OCI-M2 (cell line): ENCODE measurements around the gene ZC3H4.
"Not testable (repeated sequence)": the region's sequence is repeated elsewhere in the genome, so short reads cannot be mapped to it uniquely, and the experiment has no call there.

Experiments
- DNase-seq: peaks from one replicate; lab custom pipeline; 2025; ENCODE audit not compliant: unreplicated experiment; lab: John Stamatoyannopoulos, UW

Gene ZC3H4

DNA sequence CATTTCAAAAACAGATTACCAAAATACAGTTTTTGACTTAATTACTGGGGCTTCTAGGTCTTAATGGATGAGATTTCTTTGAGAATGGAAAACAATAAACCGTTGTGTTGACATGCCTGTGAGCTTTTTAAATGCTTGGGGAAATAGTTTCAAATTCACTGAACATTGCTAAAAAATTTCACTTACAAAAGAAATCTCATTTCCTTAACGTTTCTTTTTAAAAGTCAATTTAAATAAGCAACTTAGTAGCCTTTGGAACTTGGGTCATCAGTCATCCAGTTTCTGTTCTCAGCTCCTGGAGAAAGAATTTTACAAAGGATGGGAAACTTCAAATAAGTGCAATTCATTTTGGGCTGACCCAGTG is 4.4 kb downstream of the ZC3H4 start:
- DNase-seq: no peak

- DNase-seq: no peak
Observed at GRCh38 chr19:47107953-47108746, 5.4 kb downstream of the ZC3H4 start.

DNA sequence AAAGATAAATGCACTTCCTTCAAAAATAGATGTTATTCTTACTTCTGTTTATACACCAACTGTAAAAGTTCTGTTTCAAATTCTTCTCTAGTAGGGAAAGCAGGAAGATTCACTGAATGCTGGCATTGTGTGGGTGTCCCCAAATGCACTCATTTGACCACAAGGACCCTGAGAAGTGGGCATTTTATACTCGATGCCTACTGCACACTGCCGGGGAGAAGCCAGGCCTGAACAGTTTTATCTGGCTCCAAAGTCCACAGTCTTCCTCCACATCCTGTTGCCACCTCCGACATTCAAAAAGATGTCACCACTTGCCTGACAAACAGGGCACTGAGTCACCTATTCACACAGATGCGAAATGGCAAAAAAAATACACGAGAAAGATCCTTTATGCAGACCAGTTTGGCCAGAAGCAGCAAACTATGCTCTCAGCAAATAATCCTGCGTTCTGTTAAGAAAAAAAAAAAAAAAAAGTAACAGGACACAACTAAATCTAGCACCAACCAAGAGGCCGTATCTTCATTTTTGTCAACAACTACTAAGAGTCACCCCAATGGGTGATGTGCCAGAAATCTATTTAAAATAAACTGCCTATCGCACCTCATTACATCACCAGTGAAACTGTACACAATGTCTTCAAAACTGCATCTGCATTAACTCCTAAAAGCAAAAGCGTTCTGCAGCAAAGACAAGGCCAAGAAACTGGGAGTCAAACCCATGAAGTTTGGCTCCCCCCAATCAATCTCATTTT is 6.2 kb downstream of the ZC3H4 start:
- DNase-seq: no peak

GRCh38 chr19:47106821-47107201 is 6.8 kb downstream of the ZC3H4 start:
- no peak for DNase-seq

- DNase-seq: no peak
Observed at GRCh38 chr19:47105874-47106273, 7.7 kb downstream of the ZC3H4 start.

DNA sequence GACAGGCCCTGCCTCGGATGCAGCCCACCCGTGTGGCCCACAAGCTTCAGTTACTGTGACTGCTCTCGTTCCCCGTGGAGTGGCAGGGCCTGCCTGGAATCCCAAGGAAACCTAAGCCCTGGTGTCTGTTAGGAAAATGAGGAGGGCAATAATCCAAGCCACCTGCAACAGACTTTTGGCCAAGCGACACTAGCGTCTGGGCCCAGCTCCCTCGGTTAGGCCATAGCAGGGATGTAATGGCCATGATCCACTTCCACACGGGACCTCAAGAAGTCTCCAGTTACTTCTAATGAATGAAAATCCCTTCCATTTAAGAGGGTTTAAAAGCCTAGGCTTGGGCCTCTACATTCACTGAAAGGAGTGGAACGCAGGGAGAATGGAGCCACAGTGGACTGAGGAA is 8.9 kb downstream of the ZC3H4 start:
- DNase-seq: no peak

DNA sequence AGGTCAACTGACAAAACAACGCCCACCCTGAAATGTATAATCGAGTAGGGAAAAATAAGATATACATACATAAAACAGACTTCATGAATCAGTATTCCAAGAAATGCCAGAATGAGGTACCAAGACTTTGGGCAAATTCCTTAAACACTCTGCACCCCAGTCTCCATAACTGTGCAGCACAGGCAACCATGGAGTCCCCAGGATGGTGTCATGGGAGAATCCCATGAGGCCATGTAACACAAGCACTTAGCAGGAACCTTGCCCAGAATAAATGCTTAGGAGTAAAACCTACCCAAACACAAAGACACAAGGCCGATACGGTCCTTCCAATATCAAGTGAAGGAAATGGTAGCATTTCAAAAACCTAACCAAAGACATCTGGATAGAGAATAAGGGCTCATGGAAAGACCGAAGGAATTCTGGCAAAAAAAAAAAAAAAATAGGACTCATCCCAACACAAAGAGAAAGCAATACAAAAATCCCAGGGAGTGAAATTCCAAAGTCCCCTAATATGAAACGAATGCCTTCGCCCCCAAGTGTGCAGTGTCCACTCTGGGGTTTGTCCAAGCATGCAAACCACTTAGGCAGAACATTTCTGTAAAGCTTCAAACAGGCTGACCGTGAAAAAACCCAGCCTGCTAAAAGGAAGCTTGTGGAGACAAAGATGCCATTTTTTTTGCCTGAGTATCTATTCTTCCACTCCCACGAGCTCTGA is 11.1 kb downstream of the ZC3H4 start:
- DNase-seq: no peak

DNA sequence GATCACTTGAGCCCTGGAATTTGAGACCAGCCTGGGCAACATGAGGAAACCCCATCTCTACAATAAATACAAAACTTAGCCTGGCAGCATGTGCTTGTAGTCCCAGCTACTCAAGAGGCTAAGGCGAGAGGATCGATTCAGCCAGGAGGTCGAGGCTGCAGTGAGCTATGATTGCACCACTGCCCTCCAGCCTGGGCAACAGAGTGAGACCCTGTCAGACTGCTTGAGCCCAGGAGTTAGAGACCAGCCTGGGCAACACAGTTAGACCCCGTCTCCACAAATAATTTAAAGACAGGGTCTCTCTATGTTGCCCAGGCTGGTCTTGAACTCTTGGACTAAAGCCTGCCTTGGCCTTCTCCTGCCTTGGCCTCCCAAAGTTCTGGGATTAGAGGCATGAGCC is 12.5 kb downstream of the ZC3H4 start:
- not testable (repeated sequence) for DNase-seq

GRCh38 chr19:47100290-47100689 is 13.3 kb downstream of the ZC3H4 start:
- DNase-seq: no peak

GRCh38 chr19:47099576-47100050 is 14.0 kb downstream of the ZC3H4 start:
- no peak for DNase-seq

GRCh38 chr19:47098608-47099007 is 15.0 kb downstream of the ZC3H4 start:
- no peak for DNase-seq

- DNase-seq: no peak
Observed at GRCh38 chr19:47097396-47098201, 16.0 kb downstream of the ZC3H4 start.

DNA sequence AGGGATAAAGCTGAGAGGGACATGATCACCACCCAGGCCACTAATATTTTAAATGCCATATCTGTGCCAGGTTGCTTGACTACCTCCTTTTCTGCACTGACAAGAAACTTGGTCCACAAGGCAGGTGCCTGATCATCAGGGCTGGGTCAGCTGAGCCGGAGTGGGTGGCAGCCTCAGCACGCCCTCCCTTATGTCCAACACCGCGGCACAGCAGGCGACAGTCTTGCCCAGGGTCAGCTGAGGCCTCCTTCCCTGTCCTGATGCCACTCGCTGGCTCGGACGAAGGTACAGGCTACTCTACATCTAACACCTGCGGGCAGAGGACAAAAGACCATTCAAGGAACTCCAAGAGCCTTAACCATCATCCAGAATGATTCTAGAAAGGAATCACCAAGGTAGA is 16.9 kb downstream of the ZC3H4 start:
- DNase-seq: no peak

- no peak for DNase-seq
Observed at GRCh38 chr19:47096100-47096704, 17.4 kb downstream of the ZC3H4 start.

GRCh38 chr19:47095476-47096099 is 18.0 kb downstream of the ZC3H4 start:
- no peak for DNase-seq

- no peak for DNase-seq
Observed at GRCh38 chr19:47094557-47095475, 18.8 kb downstream of the ZC3H4 start.

DNA sequence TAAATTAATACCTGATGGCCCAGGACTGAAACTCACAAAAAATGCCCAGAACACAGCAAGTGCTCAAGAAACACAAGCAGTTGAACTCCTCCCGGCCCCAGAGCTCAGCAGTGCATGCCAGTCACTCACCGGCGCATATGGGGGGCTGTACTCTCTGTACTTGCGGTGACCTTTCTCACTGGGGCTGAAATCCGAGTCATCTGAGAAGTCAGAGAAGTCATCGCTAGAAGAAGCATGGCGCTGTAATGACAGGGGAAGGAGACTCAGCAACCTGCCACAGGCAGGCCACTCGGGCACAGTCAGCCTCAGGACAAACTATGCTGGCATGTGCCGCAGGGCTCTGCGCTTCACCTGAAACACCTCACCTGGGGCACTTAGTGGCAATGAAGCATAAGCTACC is 19.7 kb downstream of the ZC3H4 start:
- no peak for DNase-seq

GRCh38 chr19:47093254-47093653 is 20.3 kb downstream of the ZC3H4 start:
- DNase-seq: no peak

- no peak for DNase-seq
Observed at GRCh38 chr19:47089767-47090350, 23.7 kb downstream of the ZC3H4 start.
